ENCODE measurements around the gene FSIP2. TPM values are rescaled to one million over a fixed set of nuclear protein-coding genes. Genes with fewer than 3 reads are reported as not detected.

FSIP2 gene
- total RNA-seq, 4 donors from 2014 or later: under 0.01 to 4.3 (median 1.2) TPM

GRCh38 chr2:185828326-185828725, 89.7 kb downstream of the FSIP2 start:
- H3K27ac ChIP-seq: no peak overlapping the region
- intact Hi-C loops (cut with DNase I; ENCODE audit: low total_unique reads): no loop called here
- no peaks in the 10 kb centered on the region for H3K27me3 ChIP-seq
- H3K36me3 ChIP-seq: no peaks in the 10 kb centered on the region
- H3K4me3 ChIP-seq: no peak overlapping the region
- no peaks in the 10 kb centered on the region for H3K9me3 ChIP-seq
- no peak for DNase-seq
- no peak for TF ChIP-seq CTCF (IDR thresholded peaks at IDR 0.05)
- TF ChIP-seq POLR2A (IDR thresholded peaks at IDR 0.05): no peak
- H3K4me1 ChIP-seq: no peaks in the 10 kb centered on the region

- Histone ChIP-seq H3K9me3 (peaks cover 0 to 4% of the 10 kb centered on the region in 2 donors), H3K4me1 (no peaks in the 10 kb centered on the region), H3K27ac (no peak overlapping the region), H3K27me3 (no peaks in the 10 kb centered on the region), H3K36me3 (no peaks in the 10 kb centered on the region), H3K4me3 (no peak overlapping the region)
- no peak for DNase-seq
- intact Hi-C loops (cut with DNase I; ENCODE audit: low total_unique reads): no loop called here
- TF ChIP-seq CTCF (IDR thresholded peaks at IDR 0.05) (no peak), POLR2A (IDR thresholded peaks at IDR 0.05) (no peak)
Measured at GRCh38 chr2:185833864-185834263, 95.3 kb downstream of the FSIP2 start.

- Histone ChIP-seq H3K27me3 (no peaks in the 10 kb centered on the region), H3K9me3 (peaks cover 0 to 4% of the 10 kb centered on the region in 2 donors), H3K4me1 (no peaks in the 10 kb centered on the region), H3K36me3 (no peaks in the 10 kb centered on the region), H3K27ac (no peak overlapping the region), H3K4me3 (no peak overlapping the region)
- no peak for TF ChIP-seq CTCF (IDR thresholded peaks at IDR 0.05)
- intact Hi-C loops (cut with DNase I; ENCODE audit: low total_unique reads): no loop called here
- DNase-seq: no peak
Measured at GRCh38 chr2:185835974-185836373, 97.4 kb downstream of the FSIP2 start.

GRCh38 chr2:185854885-185855284, 116.3 kb downstream of the FSIP2 start:
- TF ChIP-seq POLR2A (IDR thresholded peaks at IDR 0.05): no peak
- TF ChIP-seq CTCF (IDR thresholded peaks at IDR 0.05): no peak
- Histone ChIP-seq H3K27me3 (no peaks in the 10 kb centered on the region), H3K4me1 (no peaks in the 10 kb centered on the region), H3K27ac (no peak overlapping the region), H3K9me3 (no peaks in the 10 kb centered on the region), H3K36me3 (no peaks in the 10 kb centered on the region), H3K4me3 (no peak overlapping the region)
- intact Hi-C loops (cut with DNase I; ENCODE audit: low total_unique reads): no loop called here
- DNase-seq: no peak

GRCh38 chr2:185857691-185858090, 119.1 kb downstream of the FSIP2 start:
- no peak overlapping the region for H3K4me3 ChIP-seq
- H3K9me3 ChIP-seq: no peaks in the 10 kb centered on the region
- H3K27ac ChIP-seq: no peak overlapping the region
- no peaks in the 10 kb centered on the region for H3K4me1 ChIP-seq
- intact Hi-C loops (cut with DNase I; ENCODE audit: low total_unique reads): no loop called here
- TF ChIP-seq POLR2A (IDR thresholded peaks at IDR 0.05) (no peak), CTCF (IDR thresholded peaks at IDR 0.05) (no peak)
- no peaks in the 10 kb centered on the region for H3K27me3 ChIP-seq
- no peaks in the 10 kb centered on the region for H3K36me3 ChIP-seq
- no peak for DNase-seq
